ENCODE results near the gene AWAT1.
A peak's percentile ranks its signal among the peaks of the same experiment; 100 is the strongest.

The AWAT1 gene

DNA sequence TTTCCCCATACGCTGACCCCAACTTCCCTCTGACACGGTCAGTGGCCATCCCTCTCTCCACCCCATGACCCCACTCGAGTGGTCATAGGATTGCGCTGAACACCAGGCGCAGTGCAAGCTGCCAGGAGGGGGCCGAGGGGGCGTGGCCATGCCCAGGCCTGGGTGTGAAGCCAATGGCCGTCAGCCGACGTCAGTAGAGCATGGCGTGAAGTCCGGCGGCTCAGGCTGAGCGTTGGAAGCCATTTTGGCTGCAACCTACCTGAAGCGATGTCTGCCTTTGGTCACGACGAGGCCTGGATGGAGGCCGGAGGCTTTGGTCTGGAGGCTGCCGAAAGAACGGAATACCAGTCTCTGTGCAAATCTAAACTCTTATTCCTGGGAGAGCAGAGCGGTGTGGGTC is 47.5 kb downstream of the AWAT1 start, which contains the start of gene RAB41:
RAB41 (plus strand) TSS at position 222 of the 400 bp plus-strand sequence; CDS start at position 268, 46 bp downstream.
- no peak for DNase-seq (ENCODE audit: low read depth)
- H3K4me3 ChIP-seq (ENCODE audit: low read depth, low read length) = no peak within 1 kb of the TSS
- TF ChIP-seq, protein P1, sequence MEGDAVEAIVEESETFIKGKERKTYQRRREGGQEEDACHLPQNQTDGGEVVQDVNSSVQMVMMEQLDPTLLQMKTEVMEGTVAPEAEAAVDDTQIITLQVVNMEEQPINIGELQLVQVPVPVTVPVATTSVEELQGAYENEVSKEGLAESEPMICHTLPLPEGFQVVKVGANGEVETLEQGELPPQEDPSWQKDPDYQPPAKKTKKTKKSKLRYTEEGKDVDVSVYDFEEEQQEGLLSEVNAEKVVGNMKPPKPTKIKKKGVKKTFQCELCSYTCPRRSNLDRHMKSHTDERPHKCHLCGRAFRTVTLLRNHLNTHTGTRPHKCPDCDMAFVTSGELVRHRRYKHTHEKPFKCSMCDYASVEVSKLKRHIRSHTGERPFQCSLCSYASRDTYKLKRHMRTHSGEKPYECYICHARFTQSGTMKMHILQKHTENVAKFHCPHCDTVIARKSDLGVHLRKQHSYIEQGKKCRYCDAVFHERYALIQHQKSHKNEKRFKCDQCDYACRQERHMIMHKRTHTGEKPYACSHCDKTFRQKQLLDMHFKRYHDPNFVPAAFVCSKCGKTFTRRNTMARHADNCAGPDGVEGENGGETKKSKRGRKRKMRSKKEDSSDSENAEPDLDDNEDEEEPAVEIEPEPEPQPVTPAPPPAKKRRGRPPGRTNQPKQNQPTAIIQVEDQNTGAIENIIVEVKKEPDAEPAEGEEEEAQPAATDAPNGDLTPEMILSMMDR (conservative IDR thresholded peaks at IDR 0.05; ENCODE audit: low read depth, low read length) = no peak

DNA sequence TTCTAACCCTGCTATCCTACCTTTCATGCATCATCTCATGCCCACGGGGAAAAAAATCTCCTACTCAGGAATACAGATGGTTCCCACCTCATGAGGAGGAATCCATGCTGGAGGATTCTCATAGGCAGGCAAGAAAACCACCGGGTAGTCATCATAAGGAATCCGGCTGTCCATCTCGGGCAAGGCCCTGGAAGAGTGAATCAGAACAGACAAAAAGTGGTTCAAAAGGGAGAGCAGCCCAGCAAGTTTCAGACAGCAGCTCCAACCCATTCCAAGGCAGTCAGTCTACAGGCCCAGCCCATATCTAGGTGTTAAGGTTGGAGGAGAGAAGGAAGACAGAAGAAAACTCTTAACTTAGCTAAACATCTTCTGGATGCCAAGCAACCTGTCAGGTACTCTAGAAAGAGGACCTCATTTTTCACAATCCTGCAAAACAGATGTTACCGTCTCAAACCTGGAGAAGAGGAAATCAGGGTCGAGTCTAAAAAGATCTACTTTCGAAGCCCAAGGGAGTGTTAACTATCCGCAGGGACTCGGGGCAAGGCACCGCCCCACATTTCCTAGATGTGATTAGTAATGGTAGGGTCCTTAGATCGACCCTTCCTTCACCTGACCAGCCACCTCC is 54.8 kb downstream of the AWAT1 start:
- peak; percentile 4 for DNase-seq (ENCODE audit: low read depth)
- TF ChIP-seq, protein P1 (conservative IDR thresholded peaks at IDR 0.05; ENCODE audit: low read depth, low read length) = no peak
- H3K4me3 ChIP-seq (ENCODE audit: low read depth, low read length) = peak overlapping the region; percentile 80

Measured in choroid plexus epithelial cell (primary cell).